ENCODE measurements around the gene TWSG1. TPM values are rescaled to one million over a fixed set of nuclear protein-coding genes. Genes with fewer than 3 reads are reported as not detected.

TWSG1 gene
- total and polyA plus RNA-seq, 2 donors from 2014 or later = 16.9 to 50.1 TPM

GRCh38 chr18:9287036-9287435 is 47.5 kb upstream of the TWSG1 start:
- H3K9me3 ChIP-seq (ENCODE audit: control insufficient read depth in 2 of 3, insufficient read depth in 1 of 3, low read length in 3 of 3) = peaks cover 0 to 3% (median 0%) of the 10 kb centered on the region in 3 donors
- FAIRE-seq (no peak), DNase-seq (no peak)
- H3K27me3 ChIP-seq (ENCODE audit: control insufficient read depth, insufficient read depth, low read length) = no peaks in the 10 kb centered on the region
- H3K27ac ChIP-seq (ENCODE audit: low read depth in 2 of 2, low read length in 2 of 2) = no peak overlapping the region
- no peaks in the 10 kb centered on the region for H3K36me3 ChIP-seq (ENCODE audit: control insufficient read depth in 2 of 3, insufficient read depth in 3 of 3, low read length in 3 of 3)
- H3K4me3 ChIP-seq (ENCODE audit: low read length in 3 of 3) = no peak overlapping the region
- no peaks in the 10 kb centered on the region for H3K4me1 ChIP-seq (ENCODE audit: control insufficient read depth in 2 of 3, insufficient read depth in 2 of 3, low read depth in 1 of 3, low read length in 3 of 3)
- intact Hi-C loops (cut with DNase I) = no loop called here
- no peak overlapping the region for H3K9ac ChIP-seq (ENCODE audit: low read length in 3 of 3)
- TF ChIP-seq CTCF (IDR thresholded peaks at IDR 0.05; ENCODE audit: borderline replicate concordance, extremely low read depth, insufficient read depth) = no peak

GRCh38 chr18:9289698-9290097 is 44.9 kb upstream of the TWSG1 start:
- no peaks in the 10 kb centered on the region for H3K4me1 ChIP-seq (ENCODE audit: control insufficient read depth in 2 of 3, insufficient read depth in 2 of 3, low read depth in 1 of 3, low read length in 3 of 3)
- H3K27me3 ChIP-seq (ENCODE audit: control insufficient read depth, insufficient read depth, low read length) = no peaks in the 10 kb centered on the region
- H3K27ac ChIP-seq (ENCODE audit: low read depth in 2 of 2, low read length in 2 of 2) = no peak overlapping the region
- DNase-seq = no peak
- no peak overlapping the region for H3K4me3 ChIP-seq (ENCODE audit: low read length in 3 of 3)
- TF ChIP-seq CTCF (IDR thresholded peaks at IDR 0.05; ENCODE audit: borderline replicate concordance, extremely low read depth, insufficient read depth) = no peak
- no peaks in the 10 kb centered on the region for H3K36me3 ChIP-seq (ENCODE audit: control insufficient read depth in 2 of 3, insufficient read depth in 3 of 3, low read length in 3 of 3)
- FAIRE-seq = no peak
- H3K9ac ChIP-seq (ENCODE audit: low read length in 3 of 3) = no peak overlapping the region
- H3K9me3 ChIP-seq (ENCODE audit: control insufficient read depth in 2 of 3, insufficient read depth in 1 of 3, low read length in 3 of 3) = peaks cover 0 to 9% (median 0%) of the 10 kb centered on the region in 3 donors
- intact Hi-C loops (cut with DNase I) = no loop called here

GRCh38 chr18:9290156-9290555 is 44.4 kb upstream of the TWSG1 start:
- Histone ChIP-seq H3K4me1 (ENCODE audit: control insufficient read depth in 2 of 3, insufficient read depth in 2 of 3, low read depth in 1 of 3, low read length in 3 of 3) (no peaks in the 10 kb centered on the region), H3K27ac (ENCODE audit: low read depth in 2 of 2, low read length in 2 of 2) (no peak overlapping the region), H3K27me3 (ENCODE audit: control insufficient read depth, insufficient read depth, low read length) (no peaks in the 10 kb centered on the region), H3K9me3 (ENCODE audit: control insufficient read depth in 2 of 3, insufficient read depth in 1 of 3, low read length in 3 of 3) (peaks cover 0 to 9% (median 0%) of the 10 kb centered on the region in 3 donors), H3K4me3 (ENCODE audit: low read length in 3 of 3) (no peak overlapping the region), H3K36me3 (ENCODE audit: control insufficient read depth in 2 of 3, insufficient read depth in 3 of 3, low read length in 3 of 3) (no peaks in the 10 kb centered on the region), H3K9ac (ENCODE audit: low read length in 3 of 3) (no peak overlapping the region)
- no peak for TF ChIP-seq CTCF (IDR thresholded peaks at IDR 0.05; ENCODE audit: borderline replicate concordance, extremely low read depth, insufficient read depth)
- intact Hi-C loops (cut with DNase I) = no loop called here
- DNase-seq = no peak
- no peak for FAIRE-seq

GRCh38 chr18:9292047-9292446 is 42.5 kb upstream of the TWSG1 start:
- DNase-seq (no peak), FAIRE-seq (no peak)
- no peaks in the 10 kb centered on the region for H3K4me1 ChIP-seq (ENCODE audit: control insufficient read depth in 2 of 3, insufficient read depth in 2 of 3, low read depth in 1 of 3, low read length in 3 of 3)
- TF ChIP-seq CTCF (IDR thresholded peaks at IDR 0.05; ENCODE audit: borderline replicate concordance, extremely low read depth, insufficient read depth) = no peak
- H3K27ac ChIP-seq (ENCODE audit: low read depth in 2 of 2, low read length in 2 of 2) = no peak overlapping the region
- no peaks in the 10 kb centered on the region for H3K36me3 ChIP-seq (ENCODE audit: control insufficient read depth in 2 of 3, insufficient read depth in 3 of 3, low read length in 3 of 3)
- H3K9ac ChIP-seq (ENCODE audit: low read length in 3 of 3) = no peak overlapping the region
- peaks cover 0 to 9% (median 0%) of the 10 kb centered on the region in 3 donors for H3K9me3 ChIP-seq (ENCODE audit: control insufficient read depth in 2 of 3, insufficient read depth in 1 of 3, low read length in 3 of 3)
- no peak overlapping the region for H3K4me3 ChIP-seq (ENCODE audit: low read length in 3 of 3)
- H3K27me3 ChIP-seq (ENCODE audit: control insufficient read depth, insufficient read depth, low read length) = no peaks in the 10 kb centered on the region
- intact Hi-C loops (cut with DNase I) = no loop called here

All from kidney (tissue), 14 donors.